HEK293 (cell line): Measurements from ENCODE around the gene TMEM184A.

Experiments
- CTCF ChIA-PET: fragments of 350-600 bp; formaldehyde crosslinking; extraction: SDS; loops from one replicate; lab custom pipeline; 2021; ENCODE audit warnings: antibody characterized with exemption; lab: Yijun Ruan, JAX
- POLR2A ChIA-PET: fragments of 300-600 bp; formaldehyde crosslinking; extraction: SDS; loops from one replicate; lab custom pipeline; 2020; ENCODE audit warnings: antibody characterized with exemption, inconsistent platforms; lab: Yijun Ruan, JAX
- H3K27ac ChIP-seq: fragments of 200-500 bp; sonication (Bioruptor generic); 2 replicates; pipeline ENCODE4 v1.5.1; 2014; ENCODE audit warnings: low read depth, low read length, control low read depth, inconsistent platforms; ENCODE audit errors: extremely low read depth
- H3K36me3 ChIP-seq, 2 experiments: fragments of 200-500 bp in 1 of 2; sonication (Bioruptor generic) in 1 of 2; 1 replicate in 1 of 2; 2 replicates in 1 of 2; pipeline ENCODE4 v1.5.1; 2014 to 2017; ENCODE audit warnings: inconsistent platforms in 2 of 2, low read length in 2 of 2; ENCODE audit not compliant: control insufficient read depth in 2 of 2, insufficient read depth in 1 of 2
- H3K4me1 ChIP-seq: fragments of 200-500 bp; sonication (Bioruptor generic); 2 replicates; pipeline ENCODE4 v1.5.1; 2014; ENCODE audit warnings: mild to moderate bottlenecking, low read length, inconsistent platforms; ENCODE audit not compliant: control insufficient read depth, insufficient read depth
- H3K4me3 ChIP-seq: 2 replicates; pipeline ENCODE4 v1.5.1; 2011; ENCODE audit warnings: low read depth, mild to moderate bottlenecking, control low read depth, low read length, moderate library complexity
- H3K9me3 ChIP-seq: fragments of 200-500 bp; sonication (Bioruptor generic); 2 replicates; pipeline ENCODE4 v1.5.1; 2014; ENCODE audit warnings: low read depth, low read length, inconsistent platforms; ENCODE audit not compliant: control insufficient read depth, insufficient read depth
- GLI4 ChIP-seq: fragments of 450-650 bp; formaldehyde crosslinking; IDR thresholded peaks from 2 replicates; pipeline ENCODE4 v1.5.1; 2016; ENCODE audit warnings: missing biosample characterization, missing genetic modification characterization
- IKZF3 ChIP-seq: fragments of 450-650 bp; IDR thresholded peaks from 2 replicates; pipeline ENCODE4 v1.5.0; 2018; ENCODE audit warnings: missing biosample characterization, mild to moderate bottlenecking, missing genetic modification characterization, moderate library complexity
- KLF10 ChIP-seq: fragments of 450-650 bp; IDR thresholded peaks from 2 replicates; pipeline ENCODE4 v1.5.1; 2018; ENCODE audit warnings: missing biosample characterization, mild to moderate bottlenecking, missing genetic modification characterization
- SCRT1 ChIP-seq: fragments of 450-650 bp; formaldehyde crosslinking; IDR thresholded peaks from 2 replicates; pipeline ENCODE4 v1.5.1; 2016; ENCODE audit warnings: missing biosample characterization, missing genetic modification characterization, borderline replicate concordance
- YY1 ChIP-seq: fragments of 450-650 bp; formaldehyde crosslinking; IDR thresholded peaks from 2 replicates; pipeline ENCODE4 v1.5.1; 2018; ENCODE audit warnings: missing biosample characterization, missing genetic modification characterization
- YY2 ChIP-seq: fragments of 450-650 bp; formaldehyde crosslinking; IDR thresholded peaks from 2 replicates; pipeline ENCODE4 v1.5.1; 2016; ENCODE audit warnings: missing biosample characterization, missing genetic modification characterization
- ZFP69B ChIP-seq: fragments of 450-650 bp; formaldehyde crosslinking; IDR thresholded peaks from 2 replicates; pipeline ENCODE4 v1.5.1; 2016; ENCODE audit warnings: missing biosample characterization, missing genetic modification characterization
- ZNF211 ChIP-seq: fragments of 450-650 bp; formaldehyde crosslinking; IDR thresholded peaks from 2 replicates; pipeline ENCODE4 v1.5.1; 2016; ENCODE audit warnings: low read depth, missing biosample characterization, missing genetic modification characterization
- ZNF341 ChIP-seq: fragments of 450-650 bp; formaldehyde crosslinking; IDR thresholded peaks from 2 replicates; pipeline ENCODE4; 2016; ENCODE audit warnings: low read depth, missing biosample characterization, missing genetic modification characterization
- ZNF391 ChIP-seq: fragments of 450-650 bp; formaldehyde crosslinking; IDR thresholded peaks from 2 replicates; pipeline ENCODE4 v1.5.1; 2016; ENCODE audit warnings: low read depth, missing biosample characterization, missing genetic modification characterization, borderline replicate concordance
- ZNF510 ChIP-seq: fragments of 450-650 bp; formaldehyde crosslinking; IDR thresholded peaks from 2 replicates; pipeline ENCODE4 v1.5.1; 2018; ENCODE audit warnings: mild to moderate bottlenecking, missing genetic modification characterization, missing biosample characterization; ENCODE audit not compliant: insufficient replicate concordance
- ZNF585B ChIP-seq: fragments of 450-650 bp; formaldehyde crosslinking; IDR thresholded peaks from 2 replicates; pipeline ENCODE4 v1.5.1; 2016; ENCODE audit warnings: missing biosample characterization, missing genetic modification characterization
- ZNF654 ChIP-seq: fragments of 450-650 bp; formaldehyde crosslinking; IDR thresholded peaks from 2 replicates; pipeline ENCODE4 v1.5.1; 2016; ENCODE audit warnings: low read depth, missing biosample characterization, missing genetic modification characterization
- ZNF660 ChIP-seq: fragments of 450-650 bp; IDR thresholded peaks from 2 replicates; pipeline ENCODE4 v1.5.1; 2018; ENCODE audit warnings: missing biosample characterization, mild to moderate bottlenecking, missing genetic modification characterization
- TF ChIP-seq, protein P1 (sequence below): fragments of 450-650 bp; formaldehyde crosslinking; IDR thresholded peaks from 2 replicates; pipeline ENCODE4 v1.5.1; 2016; ENCODE audit warnings: missing biosample characterization, missing genetic modification characterization
- TF ChIP-seq, protein P2 (sequence below): fragments of 450-650 bp; formaldehyde crosslinking; IDR thresholded peaks from 2 replicates; pipeline ENCODE4 v1.5.1; 2016; ENCODE audit warnings: missing biosample characterization, missing genetic modification characterization
- TF ChIP-seq, protein P3 (sequence below): fragments of 450-650 bp; formaldehyde crosslinking; IDR thresholded peaks from 2 replicates; pipeline ENCODE4 v1.5.1; 2016; ENCODE audit warnings: missing biosample characterization, missing genetic modification characterization
- TF ChIP-seq, protein P4 (sequence below): fragments of 450-650 bp; formaldehyde crosslinking; IDR thresholded peaks from 2 replicates; pipeline ENCODE4 v1.5.1; 2016; ENCODE audit warnings: missing biosample characterization, missing genetic modification characterization
- TF ChIP-seq, protein P5 (sequence below): fragments of 450-650 bp; formaldehyde crosslinking; IDR thresholded peaks from 2 replicates; pipeline ENCODE4 v1.5.1; 2016; ENCODE audit warnings: missing biosample characterization, missing genetic modification characterization
- TF ChIP-seq, protein P6 (sequence below): fragments of 450-650 bp; formaldehyde crosslinking; IDR thresholded peaks from 2 replicates; pipeline ENCODE4 v1.5.1; 2016; ENCODE audit warnings: missing biosample characterization, missing genetic modification characterization, low read depth
- TF ChIP-seq, protein P7 (sequence below): fragments of 450-650 bp; formaldehyde crosslinking; IDR thresholded peaks from 2 replicates; pipeline ENCODE4 v1.5.1; 2016; ENCODE audit warnings: missing biosample characterization, missing genetic modification characterization, low read depth

TMEM184A gene

DNA sequence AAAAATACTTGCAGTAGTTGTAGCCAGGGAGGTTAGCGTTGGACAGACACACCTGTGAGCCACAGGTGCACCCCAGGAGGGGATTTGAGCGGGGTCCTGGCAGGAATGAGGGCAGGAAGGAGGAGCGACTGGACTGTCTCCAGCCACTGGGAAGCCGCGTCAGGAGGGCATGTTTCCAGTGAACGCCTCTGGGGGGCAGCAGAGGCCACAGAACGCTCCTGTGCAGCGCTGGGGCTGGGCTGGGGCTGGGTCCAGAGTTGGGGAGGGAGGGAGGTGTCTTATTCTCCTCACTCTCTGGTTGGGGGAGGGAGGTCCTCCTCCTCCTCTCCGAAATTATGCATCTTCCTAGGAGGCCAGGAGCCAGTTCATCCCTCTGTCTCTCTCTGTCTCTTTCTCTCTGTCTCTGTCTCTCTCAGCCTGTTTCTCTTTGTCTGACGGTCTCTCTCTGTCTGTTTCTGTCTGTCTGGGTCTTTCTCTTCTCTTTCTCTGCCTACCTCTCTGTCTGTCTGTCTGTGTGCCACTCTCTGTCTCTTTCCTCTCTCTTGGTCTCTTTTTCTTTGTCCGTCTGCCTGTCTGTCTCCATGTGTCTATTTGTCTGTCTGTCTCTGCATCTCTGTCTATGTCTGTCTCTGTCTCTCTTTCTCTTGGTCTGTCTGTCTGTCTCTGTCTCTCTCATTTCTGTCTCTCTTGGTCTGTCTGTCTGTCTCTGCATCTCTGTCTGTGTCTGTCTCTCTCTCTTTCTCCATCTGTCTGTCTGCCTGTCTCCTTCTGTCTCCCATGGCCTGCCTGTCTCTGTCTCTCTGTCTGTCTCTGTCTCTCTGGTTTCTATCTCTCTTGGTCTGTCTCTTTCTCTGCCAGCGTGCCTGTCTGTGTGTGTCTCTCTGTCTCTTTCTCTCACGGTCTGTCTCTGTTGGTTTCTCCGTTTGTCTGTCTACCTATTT is 23.7 kb upstream of the TMEM184A start:
- Histone ChIP-seq H3K36me3 (no peaks in the 10 kb centered on the region), H3K4me3 (no peak overlapping the region), H3K9me3 (no peaks in the 10 kb centered on the region), H3K4me1 (no peaks in the 10 kb centered on the region), H3K27ac (no peak overlapping the region)
- CTCF ChIA-PET, result interaction anchor here (0.5 to 1.8 kb wide), 21 partner anchors 9 to 1139 kb away, joined by 3 to 7 read pairs (median 3); no protein-coding TSS in a partner anchor
- POLR2A ChIA-PET, result no interaction called here
- no peak for TF ChIP-seq ZNF211 (tag by site-specific recombination)
- TF ChIP-seq GLI4 (tag by site-specific recombination), result no peak
- TF ChIP-seq ZFP69B (tag by site-specific recombination), result no peak
- TF ChIP-seq, protein P1, sequence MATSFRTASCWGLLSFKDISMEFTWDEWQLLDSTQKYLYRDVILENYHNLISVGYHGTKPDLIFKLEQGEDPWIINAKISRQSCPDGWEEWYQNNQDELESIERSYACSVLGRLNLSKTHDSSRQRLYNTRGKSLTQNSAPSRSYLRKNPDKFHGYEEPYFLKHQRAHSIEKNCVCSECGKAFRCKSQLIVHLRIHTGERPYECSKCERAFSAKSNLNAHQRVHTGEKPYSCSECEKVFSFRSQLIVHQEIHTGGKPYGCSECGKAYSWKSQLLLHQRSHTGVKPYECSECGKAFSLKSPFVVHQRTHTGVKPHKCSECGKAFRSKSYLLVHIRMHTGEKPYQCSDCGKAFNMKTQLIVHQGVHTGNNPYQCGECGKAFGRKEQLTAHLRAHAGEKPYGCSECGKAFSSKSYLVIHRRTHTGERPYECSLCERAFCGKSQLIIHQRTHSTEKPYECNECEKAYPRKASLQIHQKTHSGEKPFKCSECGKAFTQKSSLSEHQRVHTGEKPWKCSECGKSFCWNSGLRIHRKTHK (tag by site-specific recombination), result no peak
- no peak for TF ChIP-seq ZNF510
- no peak for TF ChIP-seq KLF10 (tag by site-specific recombination)
- TF ChIP-seq, protein P2, sequence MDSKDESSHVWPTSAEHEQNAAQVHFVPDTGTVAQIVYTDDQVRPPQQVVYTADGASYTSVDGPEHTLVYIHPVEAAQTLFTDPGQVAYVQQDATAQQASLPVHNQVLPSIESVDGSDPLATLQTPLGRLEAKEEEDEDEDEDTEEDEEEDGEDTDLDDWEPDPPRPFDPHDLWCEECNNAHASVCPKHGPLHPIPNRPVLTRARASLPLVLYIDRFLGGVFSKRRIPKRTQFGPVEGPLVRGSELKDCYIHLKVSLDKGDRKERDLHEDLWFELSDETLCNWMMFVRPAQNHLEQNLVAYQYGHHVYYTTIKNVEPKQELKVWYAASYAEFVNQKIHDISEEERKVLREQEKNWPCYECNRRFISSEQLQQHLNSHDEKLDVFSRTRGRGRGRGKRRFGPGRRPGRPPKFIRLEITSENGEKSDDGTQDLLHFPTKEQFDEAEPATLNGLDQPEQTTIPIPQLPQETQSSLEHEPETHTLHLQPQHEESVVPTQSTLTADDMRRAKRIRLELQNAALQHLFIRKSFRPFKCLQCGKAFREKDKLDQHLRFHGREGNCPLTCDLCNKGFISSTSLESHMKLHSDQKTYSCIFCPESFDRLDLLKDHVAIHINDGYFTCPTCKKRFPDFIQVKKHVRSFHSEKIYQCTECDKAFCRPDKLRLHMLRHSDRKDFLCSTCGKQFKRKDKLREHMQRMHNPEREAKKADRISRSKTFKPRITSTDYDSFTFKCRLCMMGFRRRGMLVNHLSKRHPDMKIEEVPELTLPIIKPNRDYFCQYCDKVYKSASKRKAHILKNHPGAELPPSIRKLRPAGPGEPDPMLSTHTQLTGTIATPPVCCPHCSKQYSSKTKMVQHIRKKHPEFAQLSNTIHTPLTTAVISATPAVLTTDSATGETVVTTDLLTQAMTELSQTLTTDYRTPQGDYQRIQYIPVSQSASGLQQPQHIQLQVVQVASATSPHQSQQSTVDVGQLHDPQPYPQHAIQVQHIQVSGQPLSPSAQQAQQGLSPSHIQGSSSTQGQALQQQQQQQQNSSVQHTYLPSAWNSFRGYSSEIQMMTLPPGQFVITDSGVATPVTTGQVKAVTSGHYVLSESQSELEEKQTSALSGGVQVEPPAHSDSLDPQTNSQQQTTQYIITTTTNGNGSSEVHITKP, result no peak
- TF ChIP-seq YY1 (tag by site-specific recombination), result no peak
- no peak for TF ChIP-seq YY2 (tag by site-specific recombination)
- TF ChIP-seq, protein P3, sequence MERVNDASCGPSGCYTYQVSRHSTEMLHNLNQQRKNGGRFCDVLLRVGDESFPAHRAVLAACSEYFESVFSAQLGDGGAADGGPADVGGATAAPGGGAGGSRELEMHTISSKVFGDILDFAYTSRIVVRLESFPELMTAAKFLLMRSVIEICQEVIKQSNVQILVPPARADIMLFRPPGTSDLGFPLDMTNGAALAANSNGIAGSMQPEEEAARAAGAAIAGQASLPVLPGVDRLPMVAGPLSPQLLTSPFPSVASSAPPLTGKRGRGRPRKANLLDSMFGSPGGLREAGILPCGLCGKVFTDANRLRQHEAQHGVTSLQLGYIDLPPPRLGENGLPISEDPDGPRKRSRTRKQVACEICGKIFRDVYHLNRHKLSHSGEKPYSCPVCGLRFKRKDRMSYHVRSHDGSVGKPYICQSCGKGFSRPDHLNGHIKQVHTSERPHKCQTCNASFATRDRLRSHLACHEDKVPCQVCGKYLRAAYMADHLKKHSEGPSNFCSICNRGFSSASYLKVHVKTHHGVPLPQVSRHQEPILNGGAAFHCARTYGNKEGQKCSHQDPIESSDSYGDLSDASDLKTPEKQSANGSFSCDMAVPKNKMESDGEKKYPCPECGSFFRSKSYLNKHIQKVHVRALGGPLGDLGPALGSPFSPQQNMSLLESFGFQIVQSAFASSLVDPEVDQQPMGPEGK (tag by site-specific recombination), result peak; percentile 45
- no peak for TF ChIP-seq SCRT1 (tag by site-specific recombination)
- TF ChIP-seq ZNF341, result no peak
- TF ChIP-seq ZNF391 (tag by site-specific recombination), result no peak
- TF ChIP-seq, protein P4, sequence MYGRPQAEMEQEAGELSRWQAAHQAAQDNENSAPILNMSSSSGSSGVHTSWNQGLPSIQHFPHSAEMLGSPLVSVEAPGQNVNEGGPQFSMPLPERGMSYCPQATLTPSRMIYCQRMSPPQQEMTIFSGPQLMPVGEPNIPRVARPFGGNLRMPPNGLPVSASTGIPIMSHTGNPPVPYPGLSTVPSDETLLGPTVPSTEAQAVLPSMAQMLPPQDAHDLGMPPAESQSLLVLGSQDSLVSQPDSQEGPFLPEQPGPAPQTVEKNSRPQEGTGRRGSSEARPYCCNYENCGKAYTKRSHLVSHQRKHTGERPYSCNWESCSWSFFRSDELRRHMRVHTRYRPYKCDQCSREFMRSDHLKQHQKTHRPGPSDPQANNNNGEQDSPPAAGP (tag by site-specific recombination), result 0 out of 2 replicates have a peak, but pooled peaks have one; percentile 35
- TF ChIP-seq, protein P5, sequence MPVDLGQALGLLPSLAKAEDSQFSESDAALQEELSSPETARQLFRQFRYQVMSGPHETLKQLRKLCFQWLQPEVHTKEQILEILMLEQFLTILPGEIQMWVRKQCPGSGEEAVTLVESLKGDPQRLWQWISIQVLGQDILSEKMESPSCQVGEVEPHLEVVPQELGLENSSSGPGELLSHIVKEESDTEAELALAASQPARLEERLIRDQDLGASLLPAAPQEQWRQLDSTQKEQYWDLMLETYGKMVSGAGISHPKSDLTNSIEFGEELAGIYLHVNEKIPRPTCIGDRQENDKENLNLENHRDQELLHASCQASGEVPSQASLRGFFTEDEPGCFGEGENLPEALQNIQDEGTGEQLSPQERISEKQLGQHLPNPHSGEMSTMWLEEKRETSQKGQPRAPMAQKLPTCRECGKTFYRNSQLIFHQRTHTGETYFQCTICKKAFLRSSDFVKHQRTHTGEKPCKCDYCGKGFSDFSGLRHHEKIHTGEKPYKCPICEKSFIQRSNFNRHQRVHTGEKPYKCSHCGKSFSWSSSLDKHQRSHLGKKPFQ (tag by site-specific recombination), result no peak
- no peak for TF ChIP-seq ZNF660 (tag by site-specific recombination)
- TF ChIP-seq, protein P6, sequence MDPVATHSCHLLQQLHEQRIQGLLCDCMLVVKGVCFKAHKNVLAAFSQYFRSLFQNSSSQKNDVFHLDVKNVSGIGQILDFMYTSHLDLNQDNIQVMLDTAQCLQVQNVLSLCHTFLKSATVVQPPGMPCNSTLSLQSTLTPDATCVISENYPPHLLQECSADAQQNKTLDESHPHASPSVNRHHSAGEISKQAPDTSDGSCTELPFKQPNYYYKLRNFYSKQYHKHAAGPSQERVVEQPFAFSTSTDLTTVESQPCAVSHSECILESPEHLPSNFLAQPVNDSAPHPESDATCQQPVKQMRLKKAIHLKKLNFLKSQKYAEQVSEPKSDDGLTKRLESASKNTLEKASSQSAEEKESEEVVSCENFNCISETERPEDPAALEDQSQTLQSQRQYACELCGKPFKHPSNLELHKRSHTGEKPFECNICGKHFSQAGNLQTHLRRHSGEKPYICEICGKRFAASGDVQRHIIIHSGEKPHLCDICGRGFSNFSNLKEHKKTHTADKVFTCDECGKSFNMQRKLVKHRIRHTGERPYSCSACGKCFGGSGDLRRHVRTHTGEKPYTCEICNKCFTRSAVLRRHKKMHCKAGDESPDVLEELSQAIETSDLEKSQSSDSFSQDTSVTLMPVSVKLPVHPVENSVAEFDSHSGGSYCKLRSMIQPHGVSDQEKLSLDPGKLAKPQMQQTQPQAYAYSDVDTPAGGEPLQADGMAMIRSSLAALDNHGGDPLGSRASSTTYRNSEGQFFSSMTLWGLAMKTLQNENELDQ (tag by site-specific recombination), result no peak
- no peak for TF ChIP-seq IKZF3 (tag by site-specific recombination)
- TF ChIP-seq, protein P7, sequence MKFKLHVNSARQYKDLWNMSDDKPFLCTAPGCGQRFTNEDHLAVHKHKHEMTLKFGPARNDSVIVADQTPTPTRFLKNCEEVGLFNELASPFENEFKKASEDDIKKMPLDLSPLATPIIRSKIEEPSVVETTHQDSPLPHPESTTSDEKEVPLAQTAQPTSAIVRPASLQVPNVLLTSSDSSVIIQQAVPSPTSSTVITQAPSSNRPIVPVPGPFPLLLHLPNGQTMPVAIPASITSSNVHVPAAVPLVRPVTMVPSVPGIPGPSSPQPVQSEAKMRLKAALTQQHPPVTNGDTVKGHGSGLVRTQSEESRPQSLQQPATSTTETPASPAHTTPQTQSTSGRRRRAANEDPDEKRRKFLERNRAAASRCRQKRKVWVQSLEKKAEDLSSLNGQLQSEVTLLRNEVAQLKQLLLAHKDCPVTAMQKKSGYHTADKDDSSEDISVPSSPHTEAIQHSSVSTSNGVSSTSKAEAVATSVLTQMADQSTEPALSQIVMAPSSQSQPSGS, result no peak
- TF ChIP-seq ZNF585B (tag by site-specific recombination), result no peak
- TF ChIP-seq ZNF654 (tag by site-specific recombination), result peak; percentile 64
